HCT116 (cell line): ENCODE results near the gene CD40. TPM values are rescaled to one million over a fixed set of nuclear protein-coding genes. Genes with fewer than 3 reads are reported as not detected.
A peak's percentile ranks its signal among the peaks of the same experiment; 100 is the strongest.

Experiments used
- ATAC-seq: fragments of 200-7000 bp; cut with Tn5 transposase; 2 replicates; pipeline ENCODE4 v1.9.1; 2020; ENCODE audit warnings: mild to moderate bottlenecking, moderate library complexity
- BruUV-seq: library from RNA; stranded (reverse); fragments of 400-500 nt; replicated peaks from 2 replicates; lab custom pipeline; 2021; lab: Mats Ljungman, UMichigan
- CTCF ChIA-PET: fragments of 300-600 bp; sonication (Branson Sonifier 250); formaldehyde crosslinking; loops from one replicate; lab custom pipeline; 2021; ENCODE audit warnings: antibody characterized with exemption; lab: Charles Lee
- POLR2A ChIA-PET: fragments of 300-600, 350-600 bp; sonication (Branson Sonifier 250); formaldehyde crosslinking; loops from one replicate; lab custom pipeline; 2021; ENCODE audit warnings: antibody characterized with exemption; lab: Charles Lee
- RAD21 ChIA-PET, 2 experiments: fragments of 300-600 bp; sonication (Branson Sonifier 250); formaldehyde crosslinking; loops; one replicate each; lab custom pipeline; 2023; ENCODE audit warnings: low total read pairs in 2 of 2; ENCODE audit not compliant: uncharacterized antibody in 2 of 2, unreplicated experiment in 2 of 2, low non-redundant PET in 1 of 2; lab: Charles Lee
- DNase-seq: peaks from one replicate; pipeline ENCODE4 v3.0.0-alpha.2; 2010; ENCODE audit warnings: low read depth, low spot score
- H2AFZ ChIP-seq: fragments of 200-600 bp; shearing (Covaris generic), sonication (generic); 2 replicates; pipeline ENCODE4 v1.6.1; 2017; ENCODE audit warnings: low read depth, mixed run types, mixed read lengths, antibody characterized with exemption, low read length; ENCODE audit not compliant: poor library complexity, severe bottlenecking
- H3K27ac ChIP-seq: 2 replicates; pipeline ENCODE4 v1.5.1; 2012; ENCODE audit warnings: low read depth, low read length
- H3K27me3 ChIP-seq: fragments of 200-600 bp; sonication (generic); 2 replicates; pipeline ENCODE4 v1.6.1; 2016; ENCODE audit warnings: mixed run types, low read length, mixed read lengths; ENCODE audit not compliant: insufficient read depth
- H3K36me3 ChIP-seq, 2 experiments: fragments of 200-500 bp in 1 of 2; fragments of 200-600 bp in 1 of 2; sonication (Bioruptor generic) in 1 of 2; sonication (generic) in 1 of 2; 2 replicates each; pipeline versions ENCODE4 v1.5.1 to v1.6.1; 2014 to 2016; ENCODE audit warnings: low read length in 2 of 2, inconsistent platforms in 1 of 2, mixed read lengths in 1 of 2, mixed run types in 1 of 2; ENCODE audit not compliant: insufficient read depth in 2 of 2, control insufficient read depth in 1 of 2
- H3K4me1 ChIP-seq, 2 experiments: fragments of 200-600 bp in 1 of 2; sonication (generic) in 1 of 2; 2 replicates each; pipeline versions ENCODE4 v1.5.1 to v1.6.1; 2012 to 2017; ENCODE audit warnings: low read length in 2 of 2, inconsistent platforms in 1 of 2, mild to moderate bottlenecking in 1 of 2, mixed read lengths in 1 of 2, mixed run types in 1 of 2, moderate library complexity in 1 of 2; ENCODE audit not compliant: insufficient read depth in 2 of 2, control insufficient read depth in 1 of 2
- H3K4me2 ChIP-seq: fragments of 200-600 bp; sonication (generic); 2 replicates; pipeline ENCODE4 v1.6.1; 2017; ENCODE audit warnings: mixed run types, low read length, mixed read lengths
- H3K4me3 ChIP-seq, 2 experiments: fragments of 200-600 bp in 1 of 2; sonication (generic) in 1 of 2; replicated peaks in 1 of 2; 2 replicates each; pipeline ENCODE4 v1.5.1; 2011 to 2016; ENCODE audit warnings: low read length in 2 of 2, control low read depth in 1 of 2, low read depth in 1 of 2, mild to moderate bottlenecking in 1 of 2, mixed read lengths in 1 of 2, mixed run types in 1 of 2
- H3K79me2 ChIP-seq: fragments of 200-600 bp; sonication (generic); 2 replicates; pipeline ENCODE4 v1.6.1; 2017; ENCODE audit warnings: mild to moderate bottlenecking, mixed run types, low read length, moderate library complexity, mixed read lengths; ENCODE audit not compliant: insufficient read depth
- H3K9ac ChIP-seq: fragments of 200-600 bp; sonication (generic); 2 replicates; pipeline ENCODE4 v1.6.1; 2016; ENCODE audit warnings: low read length, mixed read lengths
- H3K9me2 ChIP-seq: fragments of 200-600 bp; sonication (generic), shearing (Covaris generic); 2 replicates; pipeline ENCODE4 v1.6.1; 2017; ENCODE audit warnings: mixed run types, mild to moderate bottlenecking, moderate library complexity; ENCODE audit not compliant: insufficient read depth
- H3K9me3 ChIP-seq, 2 experiments: fragments of 200-500 bp in 1 of 2; fragments of 200-600 bp in 1 of 2; sonication (Bioruptor generic) in 1 of 2; sonication (generic) in 1 of 2; 2 replicates each; pipeline ENCODE4 v1.6.1; 2014 to 2017; ENCODE audit warnings: low read length in 2 of 2, mixed read lengths in 2 of 2, inconsistent platforms in 1 of 2, low read depth in 1 of 2, mild to moderate bottlenecking in 1 of 2, mixed run types in 1 of 2, moderate library complexity in 1 of 2; ENCODE audit not compliant: control insufficient read depth in 1 of 2, insufficient read depth in 1 of 2
- H4K20me1 ChIP-seq: fragments of 200-600 bp; sonication (generic), shearing (Covaris generic); 2 replicates; pipeline ENCODE4 v1.6.1; 2017; ENCODE audit warnings: mixed run types, mild to moderate bottlenecking, moderate library complexity; ENCODE audit not compliant: insufficient read depth
- CBX3 ChIP-seq: IDR thresholded peaks from 2 replicates; pipeline ENCODE4 v1.6.1; 2012; ENCODE audit warnings: low read depth
- CEBPB ChIP-seq: IDR thresholded peaks from 2 replicates; pipeline ENCODE4 v1.6.1; 2012; ENCODE audit warnings: low read depth
- FOSL1 ChIP-seq: IDR thresholded peaks from 2 replicates; pipeline ENCODE4 v1.6.1; 2012; ENCODE audit warnings: low read depth
- POLR2A ChIP-seq: IDR thresholded peaks from 2 replicates; pipeline ENCODE4 v1.7.0; 2011; ENCODE audit warnings: borderline replicate concordance; ENCODE audit not compliant: insufficient read depth, insufficient read length; ENCODE audit errors: extremely low read depth
- SIN3A ChIP-seq: IDR thresholded peaks from 2 replicates; pipeline ENCODE4 v1.6.1; 2012; ENCODE audit warnings: low read depth
- SRF ChIP-seq: IDR thresholded peaks from 2 replicates; pipeline ENCODE4 v1.6.1; 2012; ENCODE audit warnings: low read depth
- TCF7L2 ChIP-seq: IDR thresholded peaks from 2 replicates; pipeline ENCODE4 v1.7.0; 2011; ENCODE audit warnings: borderline replicate concordance, inconsistent platforms; ENCODE audit not compliant: insufficient read depth, insufficient read length; ENCODE audit errors: extremely low read depth
- YY1 ChIP-seq: IDR thresholded peaks from 2 replicates; pipeline ENCODE4 v1.6.1; 2011; ENCODE audit warnings: low read length, low read depth, moderate library complexity, mild to moderate bottlenecking; ENCODE audit not compliant: insufficient replicate concordance; ENCODE audit errors: extremely low read depth
- intact Hi-C: fragments of 100-400 bp; cut with micrococcal nuclease; formaldehyde crosslinking; loops from 2 replicates; pipeline ENCODE4 v1.10.0; 2022
- total RNA-seq: library from RNA; stranded (reverse); gene quantifications from one replicate; pipeline ENCODE4 v1.2.1, GENCODE V29; 2021; ENCODE audit not compliant: unreplicated experiment
- TF ChIP-seq, protein P1 (sequence below): IDR thresholded peaks from 2 replicates; pipeline ENCODE4 v1.6.1; 2012

CD40 gene
- total RNA-seq, 1 experiment from 2014 or later, result 21.3 TPM

DNA sequence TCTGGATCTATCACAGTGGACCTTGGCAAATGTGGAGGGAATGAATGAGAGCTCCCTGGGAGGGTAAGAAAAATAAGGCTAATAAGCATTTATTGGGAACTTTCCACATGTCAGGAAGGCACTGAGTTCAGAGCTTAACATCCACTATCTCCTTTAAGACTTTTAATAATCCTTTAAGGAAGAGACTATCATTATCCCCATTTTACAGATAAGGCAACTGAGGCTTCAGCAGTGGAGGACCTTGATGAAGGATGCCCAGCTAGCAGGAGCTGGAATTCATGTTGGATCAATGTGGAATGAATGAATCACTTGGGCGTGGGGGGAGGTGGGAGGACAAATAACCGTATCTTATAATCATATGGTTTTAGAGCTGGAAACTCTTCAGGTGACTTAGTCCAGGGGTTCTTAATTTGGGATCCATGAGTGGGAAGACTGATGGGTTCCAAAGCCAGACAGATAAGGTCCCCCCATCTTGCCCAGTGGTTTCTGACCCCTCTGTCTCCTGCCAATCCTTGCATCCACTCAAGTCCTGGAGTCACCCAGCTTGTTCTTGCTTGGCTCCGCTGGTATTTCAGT, 54.9 kb downstream of the CD40 start:
- no peak overlapping the region for H3K4me2 ChIP-seq
- H3K27ac ChIP-seq, result no peak overlapping the region
- H3K79me2 ChIP-seq, result no peaks in the 10 kb centered on the region
- H3K36me3 ChIP-seq, result no peaks in the 10 kb centered on the region
- RAD21 ChIA-PET, result no interaction called here
- H3K9ac ChIP-seq, result no peak overlapping the region
- no peaks in the 10 kb centered on the region for H3K9me2 ChIP-seq
- intact Hi-C loops, result no loop called here
- POLR2A ChIA-PET, result interaction anchor here (0.6 kb wide), 1 partner anchor 17 kb away, joined by 3 read pairs; no protein-coding TSS in a partner anchor
- no peak overlapping the region for H3K4me3 ChIP-seq
- TF ChIP-seq YY1 (no peak), CEBPB (no peak), CBX3 (no peak)
- BruUV-seq, result no TSS peak
- ATAC-seq (no peak), DNase-seq (no peak)
- peaks cover 0 to 9% of the 10 kb centered on the region in 2 experiments; a peak in 2 of 4 replicates for H3K4me1 ChIP-seq
- CTCF ChIA-PET, result interaction anchor here (1.4 kb wide), 1 partner anchor 45 kb away, joined by 5 read pairs; no protein-coding TSS in a partner anchor
- H2AFZ ChIP-seq, result no peak overlapping the region
- H3K9me3 ChIP-seq, result no peaks in the 10 kb centered on the region
- peaks cover 23% of the 10 kb centered on the region; the same call in 1 of the 2 replicates for H3K27me3 ChIP-seq
- no peaks in the 10 kb centered on the region for H4K20me1 ChIP-seq

DNA sequence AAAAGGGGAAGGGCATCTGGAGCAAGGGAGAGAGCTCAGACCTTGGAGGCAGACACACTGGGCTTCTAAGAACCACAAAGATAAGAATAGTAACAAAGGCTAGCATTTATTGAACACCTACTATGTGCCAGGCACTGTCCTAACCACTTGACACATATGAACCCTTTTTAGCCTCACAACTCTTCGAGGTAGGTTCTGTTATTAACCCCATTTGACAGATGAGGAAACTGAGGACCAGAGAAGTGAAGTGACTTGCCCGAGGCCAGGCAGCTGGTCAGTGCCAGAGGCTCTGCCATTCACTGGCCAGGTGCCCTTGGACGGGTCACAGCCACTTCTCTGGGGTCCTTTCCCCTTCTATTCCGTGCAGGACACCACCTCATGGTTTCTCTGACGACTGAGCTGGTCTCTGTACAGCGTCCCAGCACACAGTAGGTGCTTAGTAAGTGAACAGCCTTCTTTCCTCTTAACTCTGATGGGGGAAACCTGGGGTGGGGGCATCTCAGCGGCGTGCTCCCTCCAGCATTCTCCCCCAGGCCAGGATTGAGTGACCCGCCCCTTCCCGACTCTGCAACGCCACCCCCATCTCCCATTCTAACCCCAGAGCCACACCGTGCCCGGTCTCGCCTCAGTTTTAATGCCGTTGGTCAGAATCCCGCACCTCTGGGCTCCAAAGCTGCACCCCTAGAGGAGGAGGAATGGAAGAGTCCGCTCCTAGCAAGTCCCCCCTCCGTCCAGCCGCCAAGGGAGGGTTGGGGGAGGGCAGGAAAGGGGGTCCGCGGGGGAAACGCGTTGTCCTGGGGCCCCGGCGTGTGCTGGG, 55.7 kb downstream of the CD40 start:
- H3K4me3 ChIP-seq, result peak overlapping the region in 1 of 2 experiments; percentile 8; a peak in 1 of 4 replicates
- H3K4me1 ChIP-seq, result peaks cover 0 to 9% of the 10 kb centered on the region in 2 experiments; a peak in 2 of 4 replicates
- POLR2A ChIA-PET, result no interaction called here
- RAD21 ChIA-PET, result no interaction called here
- H3K9ac ChIP-seq, result no peak overlapping the region
- DNase-seq (no peak), ATAC-seq (peak; percentile 43)
- peaks cover 23% of the 10 kb centered on the region; the same call in 1 of the 2 replicates for H3K27me3 ChIP-seq
- no peaks in the 10 kb centered on the region for H3K9me3 ChIP-seq
- TF ChIP-seq SRF (no peak), FOSL1 (no peak), CBX3 (no peak), SIN3A (no peak), TCF7L2 (no peak), POLR2A (no peak), YY1 (no peak)
- TF ChIP-seq, protein P1, sequence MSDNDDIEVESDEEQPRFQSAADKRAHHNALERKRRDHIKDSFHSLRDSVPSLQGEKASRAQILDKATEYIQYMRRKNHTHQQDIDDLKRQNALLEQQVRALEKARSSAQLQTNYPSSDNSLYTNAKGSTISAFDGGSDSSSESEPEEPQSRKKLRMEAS, result no peak
- H3K79me2 ChIP-seq, result no peaks in the 10 kb centered on the region
- CTCF ChIA-PET, result interaction anchor here (1.4 kb wide), 1 partner anchor 45 kb away, joined by 5 read pairs; no protein-coding TSS in a partner anchor
- H3K4me2 ChIP-seq, result peak overlapping the region; percentile 56
- no TSS peak for BruUV-seq
- H3K9me2 ChIP-seq, result no peaks in the 10 kb centered on the region
- H3K36me3 ChIP-seq, result no peaks in the 10 kb centered on the region
- H3K27ac ChIP-seq, result no peak overlapping the region; the same call in 1 of the 2 replicates
- intact Hi-C loops, result loop anchor here (2.0 kb wide), 2 partner anchors 151 to 159 kb away; no protein-coding TSS in a partner anchor
- no peak overlapping the region for H2AFZ ChIP-seq
- no peaks in the 10 kb centered on the region for H4K20me1 ChIP-seq
